MCF 10A (cell line): ENCODE data around the gene MOB3C. TPM values are rescaled to one million over a fixed set of nuclear protein-coding genes. Genes with fewer than 3 reads are reported as not detected.

ENCODE experiments used
- BruUV-seq: library from RNA; stranded (reverse); fragments of 400-500 nt; replicated peaks from 2 replicates; lab custom pipeline; 2021; lab: Mats Ljungman, UMichigan
- CTCF ChIA-PET: fragments of 300-600 bp; sonication (Branson Sonifier 250); formaldehyde crosslinking; extraction: SDS; loops from one replicate; lab custom pipeline; 2021; ENCODE audit warnings: antibody characterized with exemption, inconsistent platforms; lab: Yijun Ruan, JAX
- POLR2A ChIA-PET: fragments of 300-600, 350-650 bp; sonication (Branson Sonifier 250); formaldehyde crosslinking; extraction: SDS; loops from one replicate; lab custom pipeline; 2020; ENCODE audit warnings: antibody characterized with exemption, inconsistent platforms; lab: Yijun Ruan, JAX
- DNase-seq: peaks from one replicate; pipeline ENCODE4 v3.0.0-alpha.2; 2018; ENCODE audit not compliant: unreplicated experiment
- H3K27ac Mint-ChIP-seq: one replicate; pipeline ENCODE4 v1.8.0; 2022; ENCODE audit warnings: mild to moderate bottlenecking, low read depth, mixed read lengths; ENCODE audit not compliant: unreplicated experiment
- H3K27me3 Mint-ChIP-seq: one replicate; pipeline ENCODE4 v1.8.0; 2022; ENCODE audit warnings: mixed read lengths; ENCODE audit not compliant: insufficient read depth, unreplicated experiment
- H3K36me3 Mint-ChIP-seq: one replicate; pipeline ENCODE4 v1.8.0; 2022; ENCODE audit warnings: mild to moderate bottlenecking, moderate library complexity, mixed read lengths; ENCODE audit not compliant: insufficient read depth, unreplicated experiment
- H3K4me1 Mint-ChIP-seq: one replicate; pipeline ENCODE4 v1.8.0; 2022; ENCODE audit warnings: mixed read lengths; ENCODE audit not compliant: insufficient read depth, unreplicated experiment
- H3K4me3 Mint-ChIP-seq: one replicate; pipeline ENCODE4 v1.8.0; 2022; ENCODE audit warnings: mild to moderate bottlenecking, moderate library complexity, mixed read lengths; ENCODE audit not compliant: unreplicated experiment
- H3K9me3 Mint-ChIP-seq: one replicate; pipeline ENCODE4 v1.8.0; 2022; ENCODE audit warnings: mixed read lengths; ENCODE audit not compliant: unreplicated experiment
- CTCF ChIP-seq: fragments of 200-600 bp; IDR thresholded peaks from one replicate; pipeline ENCODE4 v1.8.0; 2022; ENCODE audit warnings: antibody characterized with exemption, mild to moderate bottlenecking; ENCODE audit not compliant: unreplicated experiment
- intact Hi-C: fragments of 100-400 bp; cut with micrococcal nuclease; formaldehyde crosslinking; loops from 2 replicates; pipeline ENCODE4 v1.14.1; 2022
- total RNA-seq: library from RNA; stranded (reverse); gene quantifications from 2 replicates; pipeline ENCODE4 v1.2.3, GENCODE V29; 2022

The MOB3C gene
- total RNA-seq, 1 experiment from 2014 or later: 5.8 TPM

GRCh38 chr1:46619656-46620258 is 3.1 kb upstream of the MOB3C start:
- H3K27me3 Mint-ChIP-seq: no peaks in the 10 kb centered on the region
- no TSS peak for BruUV-seq
- peaks cover 19% of the 10 kb centered on the region for H3K4me1 Mint-ChIP-seq

GRCh38 chr1:46618754-46619415 is 2.3 kb upstream of the MOB3C start:
- BruUV-seq: no TSS peak

More at GRCh38 chr1:46619656-46620258, 3.1 kb upstream of the MOB3C start:
- no peak for DNase-seq
- H3K9me3 Mint-ChIP-seq: no peaks in the 10 kb centered on the region
- no peaks in the 10 kb centered on the region for H3K36me3 Mint-ChIP-seq
- ChIA-PET CTCF (interaction anchor here (0.7 to 1.1 kb wide), 2 partner anchors 72 to 105 kb away, joined by 3 to 4 read pairs; no protein-coding TSS in a partner anchor), POLR2A (interaction anchor here (5.6 kb wide), 1 partner anchor 15 kb away, joined by 73 read pairs; the partner anchor contains the start of gene MKNK1)
- H3K27ac Mint-ChIP-seq: no peak overlapping the region
- no peak for TF ChIP-seq CTCF
- intact Hi-C loops: no loop called here
- H3K4me3 Mint-ChIP-seq: no peak overlapping the region

GRCh38 chr1:46617833-46618232 is 1.2 kb upstream of the MOB3C start:
- POLR2A ChIA-PET: interaction anchor here (1.2 to 5.6 kb wide), 6 partner anchors 13 to 101 kb away, joined by 3 to 73 read pairs (median 10); partner anchors contain the start of genes EFCAB14 and MKNK1

More at GRCh38 chr1:46618754-46619415, 2.3 kb upstream of the MOB3C start:
- H3K9me3 Mint-ChIP-seq: no peaks in the 10 kb centered on the region
- H3K36me3 Mint-ChIP-seq: no peaks in the 10 kb centered on the region
- POLR2A ChIA-PET: interaction anchor here (0.7 to 5.6 kb wide), 2 partner anchors 12 to 14 kb away, joined by 3 to 73 read pairs; partner anchors contain the start of gene MKNK1
- no peak overlapping the region for H3K4me3 Mint-ChIP-seq
- H3K4me1 Mint-ChIP-seq: peaks cover 21% of the 10 kb centered on the region
- H3K27ac Mint-ChIP-seq: no peak overlapping the region
- no peak for TF ChIP-seq CTCF
- no peaks in the 10 kb centered on the region for H3K27me3 Mint-ChIP-seq
- CTCF ChIA-PET: interaction anchor here (0.5 to 0.8 kb wide), 4 partner anchors 11 to 87 kb away, joined by 3 to 4 read pairs (median 4); no protein-coding TSS in a partner anchor
- intact Hi-C loops: no loop called here
- DNase-seq: no peak

More at GRCh38 chr1:46617833-46618232, 1.2 kb upstream of the MOB3C start:
- no peaks in the 10 kb centered on the region for H3K27me3 Mint-ChIP-seq
- CTCF ChIA-PET: interaction anchor here (0.6 to 1.4 kb wide), 3 partner anchors 10 to 1568 kb away, joined by 3 read pairs; partner anchors contain the start of gene MKNK1
- DNase-seq: no peak
- TF ChIP-seq CTCF: no peak
- peaks cover 28% of the 10 kb centered on the region for H3K4me1 Mint-ChIP-seq
- H3K4me3 Mint-ChIP-seq: no peak overlapping the region
- H3K36me3 Mint-ChIP-seq: no peaks in the 10 kb centered on the region
- H3K9me3 Mint-ChIP-seq: no peaks in the 10 kb centered on the region
- intact Hi-C loops: no loop called here
- no TSS peak for BruUV-seq
- peak overlapping the region; percentile 88 for H3K27ac Mint-ChIP-seq
